H9 (cell line): ENCODE measurements around the gene HMOX2. TPM values are rescaled to one million over a fixed set of nuclear protein-coding genes. Genes with fewer than 3 reads are reported as not detected.

ENCODE experiments used
- DNase-seq: peaks from one replicate; pipeline ENCODE4 v3.0.0-alpha.2; 2017
- H2AFZ ChIP-seq: one replicate; pipeline ENCODE4 v1.6.1; 2013; ENCODE audit warnings: mild to moderate bottlenecking, low read length, control low read depth, moderate library complexity
- H2AK5ac ChIP-seq: 2 replicates; pipeline ENCODE4 v1.6.1; 2013; ENCODE audit warnings: low read length, control low read depth, mixed read lengths; ENCODE audit not compliant: insufficient read length
- H2BK120ac ChIP-seq: one replicate; pipeline ENCODE4 v1.6.1; 2013; ENCODE audit warnings: low read depth, mild to moderate bottlenecking, low read length, control low read depth, inconsistent platforms; ENCODE audit not compliant: poor library complexity, severe bottlenecking
- H2BK12ac ChIP-seq: 2 replicates; pipeline ENCODE4 v1.6.1; 2013; ENCODE audit warnings: low read length, control low read depth, mixed read lengths, low read depth; ENCODE audit not compliant: insufficient read length
- H2BK15ac ChIP-seq: 2 replicates; pipeline ENCODE4 v1.6.1; 2013; ENCODE audit warnings: low read depth, low read length, control low read depth
- H2BK20ac ChIP-seq: one replicate; pipeline ENCODE4 v1.6.1; 2013; ENCODE audit warnings: low read depth, mild to moderate bottlenecking, low read length, control low read depth, inconsistent platforms; ENCODE audit not compliant: poor library complexity, severe bottlenecking
- H2BK5ac ChIP-seq: 2 replicates; pipeline ENCODE4 v1.6.1; 2013; ENCODE audit warnings: low read length, control low read depth, mixed read lengths; ENCODE audit not compliant: insufficient read length
- H3K14ac ChIP-seq: 2 replicates; pipeline ENCODE4 v1.6.1; 2013; ENCODE audit warnings: low read length, control low read depth; ENCODE audit not compliant: insufficient read depth
- H3K18ac ChIP-seq: 2 replicates; pipeline ENCODE4 v1.6.1; 2013; ENCODE audit warnings: low read depth, mild to moderate bottlenecking, mixed read lengths, low read length, control low read depth; ENCODE audit not compliant: insufficient read length
- H3K23ac ChIP-seq: 2 replicates; pipeline ENCODE4 v1.6.1; 2013; ENCODE audit warnings: low read length, control low read depth, mixed read lengths, low read depth; ENCODE audit not compliant: insufficient read length
- H3K23me2 ChIP-seq: 2 replicates; pipeline ENCODE4 v1.6.1; 2013; ENCODE audit warnings: low read depth, mild to moderate bottlenecking, mixed read lengths, low read length, control low read depth; ENCODE audit not compliant: insufficient read length, poor library complexity, severe bottlenecking
- H3K27ac ChIP-seq: 2 replicates; pipeline ENCODE4 v1.5.1; 2013; ENCODE audit warnings: low read length, control low read depth, mixed read lengths, low read depth; ENCODE audit not compliant: insufficient read length
- H3K27me3 ChIP-seq: 2 replicates; pipeline ENCODE4 v1.6.1; 2013; ENCODE audit warnings: low read length, control low read depth, inconsistent platforms; ENCODE audit not compliant: insufficient read depth
- H3K4ac ChIP-seq: 2 replicates; pipeline ENCODE4 v1.6.1; 2013; ENCODE audit warnings: low read depth, mild to moderate bottlenecking, control low read depth, inconsistent platforms, low read length, moderate library complexity
- H3K4me1 ChIP-seq: 2 replicates; pipeline ENCODE4 v1.6.1; 2013; ENCODE audit warnings: low read length, control low read depth, inconsistent platforms; ENCODE audit not compliant: insufficient read depth
- H3K4me2 ChIP-seq: 2 replicates; pipeline ENCODE4 v1.6.1; 2013; ENCODE audit warnings: low read length, control low read depth, mixed read lengths; ENCODE audit not compliant: insufficient read length, insufficient read depth
- H3K56ac ChIP-seq: 2 replicates; pipeline ENCODE4 v1.6.1; 2013; ENCODE audit warnings: low read depth, mild to moderate bottlenecking, mixed read lengths, low read length, control low read depth; ENCODE audit not compliant: insufficient read length
- H3K79me1 ChIP-seq: 2 replicates; pipeline ENCODE4 v1.6.1; 2013; ENCODE audit warnings: low read depth, mild to moderate bottlenecking, moderate library complexity, low read length, control low read depth, inconsistent platforms; ENCODE audit not compliant: insufficient read depth, poor library complexity, severe bottlenecking
- H3K79me2 ChIP-seq: 2 replicates; pipeline ENCODE4 v1.6.1; 2013; ENCODE audit warnings: low read length, control low read depth, inconsistent platforms; ENCODE audit not compliant: insufficient read depth
- H3K9ac ChIP-seq: 2 replicates; pipeline ENCODE4 v1.6.1; 2013; ENCODE audit warnings: low read length, control low read depth, mixed read lengths; ENCODE audit not compliant: insufficient read length; ENCODE audit errors: extremely low read depth
- H3K9me3 ChIP-seq: one replicate; pipeline ENCODE4 v1.6.1; 2013; ENCODE audit warnings: low read depth, low read length, inconsistent platforms; ENCODE audit not compliant: control insufficient read depth
- H3T11ph ChIP-seq: one replicate; pipeline ENCODE4 v1.6.1; 2013; ENCODE audit warnings: mild to moderate bottlenecking, low read length, control low read depth, inconsistent platforms
- H4K20me1 ChIP-seq: one replicate; pipeline ENCODE4 v1.6.1; 2013; ENCODE audit not compliant: control insufficient read depth, insufficient read length, insufficient read depth
- H4K5ac ChIP-seq: 2 replicates; pipeline ENCODE4 v1.6.1; 2013; ENCODE audit warnings: low read depth, mild to moderate bottlenecking, mixed read lengths, low read length, control low read depth; ENCODE audit not compliant: insufficient read length
- H4K8ac ChIP-seq: replicated peaks from 2 replicates; pipeline ENCODE4 v1.6.1; 2013; ENCODE audit warnings: low read length, control low read depth, mixed read lengths, low read depth; ENCODE audit not compliant: insufficient read length
- H4K91ac ChIP-seq: 2 replicates; pipeline ENCODE4 v1.6.1; 2013; ENCODE audit warnings: low read depth, mild to moderate bottlenecking, moderate library complexity, mixed read lengths, low read length, control low read depth; ENCODE audit not compliant: insufficient read length
- H3K27ac Mint-ChIP-seq, 3 experiments: 2 replicates in 2 of 3; 3 replicates in 1 of 3; pipeline ENCODE4 v1.8.0; 2020 to 2021; ENCODE audit warnings: mixed read lengths in 3 of 3, mild to moderate bottlenecking in 1 of 3, moderate library complexity in 1 of 3
- H3K27me3 Mint-ChIP-seq: 2 replicates; pipeline ENCODE4 v1.8.0; 2021; ENCODE audit warnings: low read depth, mild to moderate bottlenecking, moderate library complexity, mixed read lengths
- H3K36me3 Mint-ChIP-seq, 3 experiments: 2 replicates in 2 of 3; 3 replicates in 1 of 3; pipeline ENCODE4 v1.8.0; 2020 to 2021; ENCODE audit warnings: low read depth in 3 of 3, mixed read lengths in 3 of 3; ENCODE audit not compliant: insufficient read depth in 1 of 3
- H3K4me1 Mint-ChIP-seq, 2 experiments: 2 replicates each; pipeline ENCODE4 v1.8.0; 2020; ENCODE audit warnings: mixed read lengths in 2 of 2
- H3K4me3 Mint-ChIP-seq, 2 experiments: 2 replicates in 1 of 2; 3 replicates in 1 of 2; pipeline ENCODE4 v1.8.0; 2020 to 2021; ENCODE audit warnings: mild to moderate bottlenecking in 2 of 2, mixed read lengths in 2 of 2, moderate library complexity in 1 of 2
- H3K9me3 Mint-ChIP-seq, 2 experiments: 2 replicates in 1 of 2; 3 replicates in 1 of 2; pipeline ENCODE4 v1.8.0; 2020; ENCODE audit warnings: mild to moderate bottlenecking in 2 of 2, mixed read lengths in 2 of 2, moderate library complexity in 1 of 2
- CTCF ChIP-seq: fragments of 200-600 bp; sonication (generic); conservative IDR thresholded peaks from 3 replicates; pipeline ENCODE4 v1.8.0; 2021; ENCODE audit warnings: antibody characterized with exemption, mild to moderate bottlenecking
- WGBS: extraction: QIAGEN DNeasy Blood & Tissue Kit; methylation state at CpG from one replicate; pipeline ENCODE4 v1.1.7; 2013; ENCODE audit warnings: missing lambda C conversion rate, low lambda C conversion rate, mixed read lengths; ENCODE audit not compliant: insufficient read length; ENCODE audit errors: extremely low coverage; 5-methylcytosine and 5-hydroxymethylcytosine counted together
- total RNA-seq: library from RNA; stranded (reverse); gene quantifications from 2 replicates; pipeline ENCODE4 v1.2.1, GENCODE V29; 2021

The HMOX2 gene
- total RNA-seq, 1 experiment from 2014 or later, result 44.4 TPM

DNA sequence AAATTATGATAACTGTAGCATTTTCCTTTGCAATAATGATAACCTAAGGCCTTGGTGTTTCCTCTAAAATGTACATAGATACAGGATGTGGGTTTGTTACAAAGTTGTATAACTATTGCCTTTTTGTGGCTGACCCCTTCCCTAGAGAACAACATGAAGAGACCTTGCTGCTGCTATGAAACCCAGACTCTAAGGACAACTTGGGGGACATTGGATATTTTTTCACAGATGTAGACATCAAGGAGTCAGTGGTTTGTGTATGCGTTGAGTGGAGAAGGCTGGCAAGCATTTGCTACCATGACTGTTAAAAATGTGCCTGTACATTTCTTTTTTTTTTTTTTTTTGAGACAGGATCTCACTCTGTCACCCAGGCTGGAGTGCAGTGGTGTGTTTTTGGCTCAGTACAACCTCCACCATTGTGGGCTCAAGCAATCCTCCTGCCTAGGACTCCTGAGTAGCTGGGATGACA is 12.3 kb downstream of the HMOX2 start:
- Histone ChIP-seq H3K23me2 (no peaks in the 10 kb centered on the region), H2BK5ac (no peak overlapping the region), H2BK12ac (no peak overlapping the region), H3K4me1 (no peaks in the 10 kb centered on the region), H3K27me3 (no peaks in the 10 kb centered on the region), H3K18ac (no peak overlapping the region), H3K79me2 (no peaks in the 10 kb centered on the region), H3K56ac (no peak overlapping the region), H4K5ac (no peak overlapping the region), H3K9me3 (no peaks in the 10 kb centered on the region), H2BK120ac (no peak overlapping the region), H3K27ac (no peak overlapping the region), H2AK5ac (no peak overlapping the region), H4K20me1 (no peaks in the 10 kb centered on the region), H3K4ac (no peak overlapping the region), H3K23ac (no peak overlapping the region), H2BK20ac (no peak overlapping the region), H4K8ac (no peak overlapping the region), H3K79me1 (no peaks in the 10 kb centered on the region), H3K9ac (no peak overlapping the region), H3K14ac (no peak overlapping the region), H2AFZ (no peak overlapping the region), H4K91ac (no peak overlapping the region), H3T11ph (no peak overlapping the region), H2BK15ac (no peak overlapping the region), H3K4me2 (no peak overlapping the region)
- 0 out of 7 replicates have a peak overlapping the region, but pooled peaks of 1 of the 3 experiments have one; percentile 10 for H3K27ac Mint-ChIP-seq
- no CpG with 5 or more reads among the region's 1 CpG for WGBS
- no peak for TF ChIP-seq CTCF
- no peaks in the 10 kb centered on the region for H3K9me3 Mint-ChIP-seq
- no peaks in the 10 kb centered on the region for H3K27me3 Mint-ChIP-seq
- peaks cover 0 to 21% (median 0%) of the 10 kb centered on the region in 3 experiments; a peak in 5 of 7 replicates for H3K36me3 Mint-ChIP-seq
- H3K4me1 Mint-ChIP-seq, result no peaks in the 10 kb centered on the region
- DNase-seq, result no peak
- no peak overlapping the region for H3K4me3 Mint-ChIP-seq
